COR-L47 (cell line): ENCODE data around the gene TARS3.
A peak's percentile ranks its signal among the peaks of the same experiment; 100 is the strongest.

Experiments
- DNase-seq: peaks from one replicate; lab custom pipeline; 2025; lab: John Stamatoyannopoulos, UW

The TARS3 gene

GRCh38 chr15:101621961-101622360 lies 102.3 kb downstream of the TARS3 start:
- DNase-seq, result no peak

GRCh38 chr15:101620671-101621070 lies 103.6 kb downstream of the TARS3 start:
- no peak for DNase-seq

- no peak for DNase-seq
Observed at GRCh38 chr15:101619615-101619865, 104.7 kb downstream of the TARS3 start.

- DNase-seq, result no peak
Observed at GRCh38 chr15:101618851-101619614, 105.2 kb downstream of the TARS3 start.

- DNase-seq, result no peak
Observed at GRCh38 chr15:101618076-101618475, 106.2 kb downstream of the TARS3 start.

GRCh38 chr15:101617390-101617965 lies 106.8 kb downstream of the TARS3 start:
- no peak for DNase-seq

- peak; percentile 61 for DNase-seq
Observed at GRCh38 chr15:101615986-101616848, 108.1 kb downstream of the TARS3 start.

- DNase-seq, result no peak
Observed at GRCh38 chr15:101615414-101615985, 108.8 kb downstream of the TARS3 start.

GRCh38 chr15:101614761-101615160 lies 109.5 kb downstream of the TARS3 start:
- no peak for DNase-seq

- DNase-seq, result no peak
Observed at GRCh38 chr15:101614001-101614585, 110.2 kb downstream of the TARS3 start.

- DNase-seq, result peak; percentile 73
Observed at GRCh38 chr15:101613130-101614000, 110.9 kb downstream of the TARS3 start.

- DNase-seq, result no peak
Observed at GRCh38 chr15:101612676-101613075, 111.6 kb downstream of the TARS3 start.

GRCh38 chr15:101611580-101612299 lies 112.5 kb downstream of the TARS3 start:
- no peak for DNase-seq

GRCh38 chr15:101611007-101611406 lies 113.3 kb downstream of the TARS3 start:
- DNase-seq, result no peak

- DNase-seq, result no peak
Observed at GRCh38 chr15:101610611-101611000, 113.7 kb downstream of the TARS3 start.

GRCh38 chr15:101609742-101610610 lies 114.3 kb downstream of the TARS3 start:
- DNase-seq, result no peak

GRCh38 chr15:101608201-101608600 lies 116.1 kb downstream of the TARS3 start:
- DNase-seq, result no peak

GRCh38 chr15:101607108-101607507 lies 117.2 kb downstream of the TARS3 start:
- DNase-seq, result no peak

GRCh38 chr15:101604124-101604874 lies 120.0 kb downstream of the TARS3 start:
- DNase-seq, result no peak
